Bone marrow (tissue), 2 donors: ENCODE results near the gene EBI3.
A peak's percentile ranks its signal among the peaks of the same experiment; 100 is the strongest.
"Not testable (repeated sequence)": the region's sequence is repeated elsewhere in the genome, so short reads cannot be mapped to it uniquely, and the experiment has no call there.

Experiments used
- DNase-seq, 2 donors: peaks; one replicate each; lab custom pipeline; 2025; lab: John Stamatoyannopoulos, UW

Gene EBI3

GRCh38 chr19:4200940-4201542 lies 28.3 kb upstream of the EBI3 start:
- no peak for DNase-seq

GRCh38 chr19:4201798-4202197 lies 27.5 kb upstream of the EBI3 start:
- no peak for DNase-seq

- no peak for DNase-seq
These were observed 22.4 kb upstream of the EBI3 start for GRCh38 chr19:4206818-4207484.

- no peak for DNase-seq
These were observed 20.8 kb upstream of the EBI3 start for GRCh38 chr19:4208385-4209094.

- no peak for DNase-seq
These were observed 19.1 kb upstream of the EBI3 start for GRCh38 chr19:4210166-4210731.

- no peak for DNase-seq
These were observed 16.2 kb upstream of the EBI3 start for GRCh38 chr19:4213116-4213515.

GRCh38 chr19:4215807-4216206 lies 13.5 kb upstream of the EBI3 start:
- no peak for DNase-seq

GRCh38 chr19:4216846-4217245 lies 12.5 kb upstream of the EBI3 start:
- no peak for DNase-seq

GRCh38 chr19:4217429-4218264 lies 11.7 kb upstream of the EBI3 start:
- DNase-seq = no peak

- not testable (repeated sequence) for DNase-seq
These were observed 10.8 kb upstream of the EBI3 start for GRCh38 chr19:4218523-4218922.

- DNase-seq = no peak
These were observed 9.1 kb upstream of the EBI3 start for GRCh38 chr19:4220188-4220587.

- no peak for DNase-seq
These were observed 4.9 kb upstream of the EBI3 start for GRCh38 chr19:4224470-4224869.

GRCh38 chr19:4225885-4226284 lies 3.4 kb upstream of the EBI3 start:
- DNase-seq = no peak

GRCh38 chr19:4227771-4228170 lies 1.6 kb upstream of the EBI3 start:
- DNase-seq = no peak

- DNase-seq = no peak
These were observed 551 bp upstream of the EBI3 start for GRCh38 chr19:4228765-4229178.

- DNase-seq = not testable (repeated sequence)
These were observed 914 bp downstream of the EBI3 start for GRCh38 chr19:4230237-4230636.

- not testable (repeated sequence) for DNase-seq
These were observed 2.2 kb downstream of the EBI3 start for GRCh38 chr19:4231521-4231920.

GRCh38 chr19:4232139-4232538 lies 2.8 kb downstream of the EBI3 start:
- DNase-seq = not testable (repeated sequence)

- DNase-seq = no peak
These were observed 3.4 kb downstream of the EBI3 start for GRCh38 chr19:4232614-4233281.

GRCh38 chr19:4233282-4233853 lies 4.0 kb downstream of the EBI3 start:
- DNase-seq = peak; percentile 10 to 27
